ENCODE results near the gene ASB6. TPM values are rescaled to one million over a fixed set of nuclear protein-coding genes. Genes with fewer than 3 reads are reported as not detected.

The ASB6 gene, protein sequence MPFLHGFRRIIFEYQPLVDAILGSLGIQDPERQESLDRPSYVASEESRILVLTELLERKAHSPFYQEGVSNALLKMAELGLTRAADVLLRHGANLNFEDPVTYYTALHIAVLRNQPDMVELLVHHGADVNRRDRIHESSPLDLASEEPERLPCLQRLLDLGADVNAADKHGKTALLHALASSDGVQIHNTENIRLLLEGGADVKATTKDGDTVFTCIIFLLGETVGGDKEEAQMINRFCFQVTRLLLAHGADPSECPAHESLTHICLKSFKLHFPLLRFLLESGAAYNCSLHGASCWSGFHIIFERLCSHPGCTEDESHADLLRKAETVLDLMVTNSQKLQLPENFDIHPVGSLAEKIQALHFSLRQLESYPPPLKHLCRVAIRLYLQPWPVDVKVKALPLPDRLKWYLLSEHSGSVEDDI
- 21.3 TPM for polyA plus RNA-seq (2012; ENCODE audit: insufficient read depth, insufficient read length)

DNA sequence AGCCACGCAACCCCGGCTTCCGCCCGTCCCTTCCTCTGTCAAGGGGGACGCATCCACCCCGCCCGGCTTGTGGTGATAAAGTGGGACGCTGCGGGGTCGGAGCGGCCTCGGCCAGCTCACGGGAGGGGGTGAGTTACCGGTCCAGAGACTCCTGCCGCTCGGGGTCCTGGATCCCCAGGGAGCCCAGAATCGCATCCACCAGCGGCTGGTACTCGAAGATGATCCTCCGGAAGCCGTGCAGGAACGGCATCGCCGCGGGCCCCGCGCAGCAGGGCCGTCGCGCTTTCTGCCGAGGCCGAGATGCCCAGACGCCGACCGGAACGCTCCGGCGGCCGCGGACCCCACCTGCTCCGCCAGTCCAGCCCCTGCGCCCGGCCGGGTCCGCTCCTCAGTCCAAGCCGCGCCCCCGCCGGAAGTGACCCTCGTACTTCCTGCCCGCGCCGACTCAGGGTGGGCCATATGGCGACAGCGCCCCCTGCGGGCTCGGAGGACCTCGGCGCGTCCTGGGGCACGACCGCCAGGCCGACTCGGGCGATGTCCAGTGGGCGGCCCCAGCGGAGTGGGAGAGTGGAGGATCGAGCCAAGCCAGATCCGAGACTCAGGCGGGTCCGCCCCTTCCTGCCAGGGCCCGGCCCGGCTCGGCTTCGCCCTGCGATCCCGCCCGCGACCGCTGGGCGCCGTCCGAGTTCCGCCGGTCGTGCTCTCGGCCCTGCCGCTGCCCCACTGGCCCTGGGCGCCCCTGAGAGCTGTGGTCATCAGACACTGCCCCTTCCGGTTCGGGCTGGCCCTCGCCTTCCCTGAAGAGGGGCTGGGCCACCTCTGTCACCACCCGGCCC lies at the start of gene ASB6:
Gene ASB6 (minus strand): TSS at position 402 of the 836 bp plus-strand sequence. CDS start 152 bp downstream, at position 250.
- peak within 1 kb of the TSS; percentile 88 for H3K4me3 ChIP-seq (ENCODE audit: low read length)
- DNase-seq (ENCODE audit: low read depth, low spot score): peak; percentile 64

DNA sequence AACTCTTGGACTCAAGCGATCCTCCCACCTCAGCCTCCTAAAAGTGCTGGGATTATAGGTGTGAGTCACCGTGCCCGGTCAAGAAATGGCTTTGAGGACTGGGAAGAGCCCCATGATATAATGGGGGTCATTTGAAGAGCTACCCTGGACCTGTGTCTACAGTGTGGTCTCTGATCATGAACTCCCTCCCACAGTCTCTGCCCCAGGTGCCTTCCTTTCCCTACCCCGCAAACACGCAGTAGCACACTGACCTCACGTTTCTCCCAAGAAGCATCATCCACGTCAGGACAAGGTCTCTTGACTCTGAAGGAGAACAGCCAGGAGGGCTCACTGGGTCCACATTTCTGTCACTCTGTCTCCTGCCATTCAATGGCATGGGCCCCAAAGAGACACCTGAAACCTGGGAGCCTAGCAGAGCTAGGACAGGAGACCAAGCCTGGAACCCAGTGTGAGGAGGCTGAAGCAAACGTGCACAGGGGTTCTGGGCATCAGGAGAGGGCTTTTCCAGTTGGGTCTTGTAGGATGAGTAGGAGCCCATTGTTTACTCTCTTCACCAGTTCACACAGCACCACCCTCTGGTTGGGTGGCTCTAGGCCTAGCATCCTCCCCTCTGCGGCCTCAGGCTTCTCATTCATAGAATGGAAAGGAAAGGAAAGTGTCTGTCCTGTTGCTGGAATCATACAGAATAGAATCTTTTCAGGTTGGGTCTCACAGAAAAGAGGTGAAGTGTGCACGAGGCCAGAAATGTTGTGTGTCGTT lies 46.5 kb upstream of the ASB6 start:
- no peak for DNase-seq (ENCODE audit: low read depth, low spot score)
- no peak overlapping the region for H3K4me3 ChIP-seq (ENCODE audit: low read length)

DNA sequence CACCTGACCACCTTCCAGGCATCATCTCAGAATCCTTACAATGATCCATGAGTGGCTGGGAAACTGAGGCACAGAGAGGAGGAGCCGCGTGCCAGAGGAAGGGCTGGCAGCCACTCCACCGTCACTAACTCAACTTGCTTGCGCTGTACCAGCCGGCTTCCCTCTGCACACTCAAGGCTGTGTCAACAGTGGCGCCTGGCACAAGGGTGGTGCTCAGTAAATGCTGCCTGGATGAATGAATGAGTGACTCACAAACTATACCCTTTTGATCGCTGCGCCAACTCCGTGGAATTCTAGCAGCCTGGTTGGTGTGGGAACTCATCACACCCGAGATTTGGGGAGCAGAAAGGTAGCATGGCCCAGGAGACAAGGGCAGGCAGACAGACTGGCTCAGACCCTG lies 45.4 kb upstream of the ASB6 start:
- H3K4me3 ChIP-seq (ENCODE audit: low read length): no peak overlapping the region
- no peak for DNase-seq (ENCODE audit: low read depth, low spot score)

DNA sequence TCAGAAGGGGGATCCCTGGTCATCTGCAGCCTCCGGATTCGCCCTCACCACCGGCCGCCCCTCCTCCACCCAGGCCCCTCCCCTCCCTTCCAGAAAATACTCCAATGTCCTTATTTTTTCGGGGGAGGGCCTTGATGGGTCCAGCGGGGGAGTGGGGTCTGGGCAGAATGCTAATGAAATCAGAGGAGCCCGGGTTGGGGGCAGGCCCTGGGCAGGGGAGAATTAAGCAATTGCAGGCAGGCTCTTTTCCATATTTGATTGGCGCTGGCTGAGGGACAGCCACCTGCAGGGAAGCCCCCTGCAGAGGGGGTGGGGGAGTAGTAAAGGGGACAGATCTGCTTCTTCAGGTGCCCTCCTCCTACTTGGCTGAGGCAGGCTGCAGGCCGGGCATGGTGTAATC lies 44.8 kb upstream of the ASB6 start:
- DNase-seq (ENCODE audit: low read depth, low spot score): no peak
- H3K4me3 ChIP-seq (ENCODE audit: low read length): no peak overlapping the region

DNA sequence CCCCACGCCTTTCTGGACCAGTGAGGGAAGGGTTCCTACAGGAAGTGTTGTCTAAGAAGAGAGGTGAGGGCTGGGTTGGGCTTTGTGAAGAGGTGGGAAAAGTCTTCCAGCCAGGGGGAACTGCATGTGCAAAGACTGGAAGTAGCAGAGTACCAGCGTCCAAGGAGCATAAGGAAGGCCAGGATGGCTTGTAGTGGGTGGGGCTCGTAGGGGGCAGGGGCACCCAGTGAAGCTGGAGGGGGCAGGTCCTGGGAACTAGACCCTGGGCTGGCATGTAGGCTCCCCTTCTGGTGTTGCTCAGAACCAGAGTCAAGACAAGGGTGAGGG lies 43.9 kb upstream of the ASB6 start:
- DNase-seq (ENCODE audit: low read depth, low spot score): no peak
- H3K4me3 ChIP-seq (ENCODE audit: low read length): no peak overlapping the region

DNA sequence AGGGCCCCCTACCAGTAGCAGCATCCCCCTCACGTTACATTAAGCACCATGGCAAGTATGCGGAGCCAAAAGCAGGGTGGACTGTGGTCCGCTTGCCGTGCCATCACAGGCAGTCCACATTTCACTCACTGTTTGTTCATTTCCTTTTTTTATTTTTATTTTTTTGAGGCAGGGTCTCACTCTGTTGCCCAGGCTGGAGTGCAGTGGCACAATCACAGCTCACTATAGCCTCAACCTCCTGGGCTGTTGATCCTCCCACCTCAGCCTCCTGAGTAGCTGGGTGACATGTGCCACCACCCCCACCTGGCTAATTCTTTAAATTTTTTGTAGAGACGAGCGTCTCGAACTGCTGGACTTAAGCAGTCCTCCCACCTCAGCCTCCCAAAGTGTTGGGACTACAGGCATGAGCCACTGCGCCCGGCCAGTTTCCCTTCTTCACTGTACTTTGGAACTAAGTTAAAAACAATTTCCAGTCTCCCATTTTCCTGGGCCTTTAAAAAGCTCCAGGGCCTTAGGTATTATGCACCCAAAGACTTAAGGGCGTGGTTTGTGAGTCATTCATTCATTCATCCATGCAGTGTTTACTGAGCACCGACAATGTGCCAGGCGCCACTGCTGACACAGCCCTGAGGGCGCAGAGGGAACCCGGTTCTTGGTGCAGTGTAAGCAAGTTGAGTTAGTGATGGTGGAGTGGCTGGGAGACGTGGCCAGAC lies 43.4 kb upstream of the ASB6 start:
- no peak for DNase-seq (ENCODE audit: low read depth, low spot score)
- no peak overlapping the region for H3K4me3 ChIP-seq (ENCODE audit: low read length)

DNA sequence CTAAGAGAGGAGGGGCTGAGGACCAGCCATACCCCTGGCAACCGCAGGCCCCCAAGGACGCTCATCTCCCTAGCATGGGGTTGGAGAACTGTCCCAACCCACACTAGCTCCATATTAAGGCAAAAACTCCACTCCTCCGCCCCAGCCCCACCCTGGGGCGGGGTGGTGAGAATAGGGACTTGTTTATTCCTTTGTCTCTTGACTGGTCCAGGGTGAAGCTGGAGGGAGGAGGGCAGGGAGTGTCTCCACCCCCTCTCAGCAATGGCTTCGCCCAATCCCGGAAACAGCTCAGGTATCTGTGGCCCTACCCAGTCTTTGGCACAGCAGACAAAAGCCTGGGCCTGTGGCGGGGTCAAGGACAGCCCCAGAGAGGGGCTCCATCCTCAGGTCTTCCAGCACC lies 40.4 kb upstream of the ASB6 start:
- no peak overlapping the region for H3K4me3 ChIP-seq (ENCODE audit: low read length)
- no peak for DNase-seq (ENCODE audit: low read depth, low spot score)

DNA sequence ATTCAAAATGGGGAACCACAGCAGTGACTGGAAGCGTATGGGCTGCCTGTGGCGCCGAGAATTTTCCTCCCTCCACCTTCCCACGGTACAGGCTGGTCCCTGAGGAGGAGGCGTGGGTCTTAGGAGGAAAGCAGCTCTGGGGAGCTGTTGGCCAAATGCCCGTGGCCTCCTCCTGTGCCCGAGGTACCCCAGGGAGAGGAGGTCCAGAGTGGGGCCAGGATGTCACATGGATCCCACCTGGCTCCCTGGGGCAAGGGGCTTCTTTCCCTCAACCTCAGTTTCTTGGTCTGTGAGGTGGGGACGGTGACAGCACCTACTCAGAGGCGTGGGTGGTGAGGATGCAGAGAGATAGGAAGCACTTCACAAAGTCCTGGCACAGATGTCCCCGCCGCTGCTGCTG lies 40.0 kb upstream of the ASB6 start:
- no peak for DNase-seq (ENCODE audit: low read depth, low spot score)
- no peak overlapping the region for H3K4me3 ChIP-seq (ENCODE audit: low read length)

DNA sequence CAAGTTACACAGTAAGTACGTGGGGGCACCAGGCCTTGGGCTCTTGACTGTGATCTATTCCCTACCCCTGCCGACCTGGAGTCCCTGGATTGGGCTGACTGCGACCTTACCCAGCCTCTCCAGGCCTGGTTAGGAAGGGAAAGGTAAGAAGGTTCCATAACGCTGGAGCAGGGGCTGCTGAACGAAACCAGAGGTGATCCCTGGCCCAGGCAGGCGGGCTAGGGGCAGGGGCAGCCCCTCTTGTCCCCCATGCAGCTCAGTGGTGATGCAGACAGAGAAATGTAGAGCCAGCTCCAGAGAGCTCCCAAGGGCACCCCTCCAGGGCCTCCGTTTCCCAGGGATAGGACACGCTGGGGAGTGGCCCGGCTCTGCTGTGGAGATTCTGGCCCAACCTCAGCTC lies 37.6 kb upstream of the ASB6 start:
- no peak overlapping the region for H3K4me3 ChIP-seq (ENCODE audit: low read length)
- DNase-seq (ENCODE audit: low read depth, low spot score): no peak

DNA sequence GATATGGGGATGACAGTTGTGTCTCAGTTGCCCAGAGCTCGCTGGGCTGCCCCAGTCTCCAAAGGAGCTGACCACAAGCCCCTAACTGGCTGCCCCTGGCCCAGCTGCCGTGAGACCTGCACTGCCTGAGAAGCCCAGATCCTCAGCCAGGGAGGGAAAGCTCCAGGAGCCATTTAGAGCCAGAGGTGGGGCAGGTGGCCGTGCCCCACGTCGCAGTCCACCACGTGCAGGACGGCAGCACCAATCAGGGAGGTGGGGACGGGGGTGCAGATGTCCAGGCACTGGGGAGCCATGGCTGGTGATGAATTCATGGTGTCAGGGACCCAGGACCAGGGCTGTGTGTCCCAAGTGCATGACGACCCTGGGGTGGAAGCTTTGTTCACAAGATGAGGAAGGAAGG lies 36.9 kb upstream of the ASB6 start:
- no peak overlapping the region for H3K4me3 ChIP-seq (ENCODE audit: low read length)
- no peak for DNase-seq (ENCODE audit: low read depth, low spot score)

DNA sequence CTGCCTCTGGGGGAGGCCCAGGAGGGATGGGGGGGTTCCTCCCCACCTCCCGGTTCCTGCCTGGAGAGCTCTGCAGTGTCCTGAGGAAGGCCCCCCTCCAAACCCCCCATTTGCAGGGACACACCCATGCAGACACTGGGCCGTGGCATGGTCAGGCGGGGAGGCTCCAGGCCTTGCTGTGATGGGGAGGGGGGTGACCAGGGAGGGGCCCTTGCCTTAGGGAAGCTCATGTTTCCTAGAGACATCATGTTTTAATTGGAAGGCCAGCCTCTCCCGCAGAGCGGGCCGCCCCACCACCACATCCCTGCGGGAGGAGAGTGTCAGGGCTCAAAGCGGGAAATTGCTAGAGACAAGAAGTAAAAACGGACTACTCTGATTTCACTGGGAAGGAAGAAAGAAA lies 35.5 kb upstream of the ASB6 start:
- H3K4me3 ChIP-seq (ENCODE audit: low read length): no peak overlapping the region
- DNase-seq (ENCODE audit: low read depth, low spot score): no peak

DNA sequence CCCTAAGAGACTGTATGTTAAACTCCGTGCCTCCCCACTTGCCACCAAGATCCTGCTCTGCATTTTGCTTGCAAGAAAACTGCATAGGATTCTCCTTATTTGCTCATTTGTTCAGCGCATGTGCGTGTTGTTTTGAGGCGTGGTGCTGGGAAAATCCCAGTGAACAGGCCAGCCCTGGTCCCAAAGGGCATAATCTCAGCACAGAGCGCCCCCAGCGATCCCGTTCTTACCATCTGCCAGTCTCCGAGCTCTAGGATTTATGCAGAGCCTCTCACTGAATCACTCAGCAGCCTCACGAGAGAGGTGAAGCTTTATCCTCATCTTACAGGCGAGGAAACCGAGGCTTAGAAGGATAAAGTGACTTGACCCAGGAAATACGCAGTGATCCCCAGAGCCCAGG lies 35.0 kb upstream of the ASB6 start:
- DNase-seq (ENCODE audit: low read depth, low spot score): no peak
- no peak overlapping the region for H3K4me3 ChIP-seq (ENCODE audit: low read length)

DNA sequence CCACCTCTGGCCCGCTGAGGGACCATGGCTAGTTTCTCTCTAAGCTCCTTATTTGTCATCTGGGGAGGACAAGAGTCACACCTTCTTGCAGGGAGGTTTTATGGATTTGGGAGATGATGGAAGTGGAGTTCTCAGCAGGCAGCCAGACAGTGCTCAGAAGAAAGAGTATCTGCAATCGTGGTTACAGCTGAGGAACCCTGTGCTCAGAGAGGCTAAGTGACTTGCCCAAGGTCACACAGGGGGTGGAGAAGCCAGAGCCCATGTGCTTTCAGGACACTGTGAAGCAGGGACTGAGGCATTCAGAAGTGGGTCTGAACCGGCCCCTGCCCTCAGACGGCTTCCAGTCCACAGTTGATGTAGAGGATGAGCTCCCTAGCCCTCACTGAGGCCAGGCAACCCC lies 34.3 kb upstream of the ASB6 start:
- no peak for DNase-seq (ENCODE audit: low read depth, low spot score)
- no peak overlapping the region for H3K4me3 ChIP-seq (ENCODE audit: low read length)

DNA sequence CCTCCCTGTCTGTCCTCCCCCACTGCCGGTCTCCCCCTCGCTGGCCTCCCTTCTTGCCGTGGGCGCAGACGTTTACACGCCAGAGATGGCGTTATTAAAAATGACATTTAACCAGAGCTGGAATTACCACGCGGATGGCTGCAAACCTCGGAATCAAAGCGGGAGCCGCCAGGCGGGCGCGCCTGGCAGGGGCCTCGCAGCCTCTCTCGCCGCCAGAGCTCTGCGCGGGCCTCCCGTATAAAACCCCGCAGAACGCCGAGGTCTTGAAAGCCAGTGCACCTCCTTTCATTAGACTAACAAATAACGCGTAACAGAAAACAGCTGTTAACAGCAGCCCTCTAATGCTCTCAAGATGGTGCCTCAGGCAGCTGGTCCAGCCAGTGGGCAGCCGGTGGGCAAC lies 33.7 kb upstream of the ASB6 start:
- DNase-seq (ENCODE audit: low read depth, low spot score): no peak
- no peak overlapping the region for H3K4me3 ChIP-seq (ENCODE audit: low read length)

DNA sequence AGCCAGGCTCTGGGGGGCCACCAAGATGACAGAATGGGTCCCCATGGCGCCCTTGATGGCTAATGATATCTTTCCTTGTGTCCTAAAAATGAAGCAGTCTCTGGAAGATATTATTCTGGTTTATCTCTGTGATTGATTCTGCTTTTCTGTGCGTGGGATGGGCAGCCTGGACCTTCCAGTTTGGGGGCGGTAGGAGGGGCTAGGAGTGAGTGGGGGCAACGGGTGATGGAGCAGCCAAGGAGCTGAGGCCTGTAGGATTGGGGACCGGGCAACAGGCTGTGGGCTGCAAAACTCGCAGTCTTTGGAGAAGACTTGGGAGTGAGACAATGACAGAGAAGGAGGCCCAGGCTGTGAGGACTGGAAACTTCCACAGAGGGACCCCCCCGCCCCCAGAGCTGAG lies 32.3 kb upstream of the ASB6 start:
- DNase-seq (ENCODE audit: low read depth, low spot score): no peak
- H3K4me3 ChIP-seq (ENCODE audit: low read length): no peak overlapping the region

DNA sequence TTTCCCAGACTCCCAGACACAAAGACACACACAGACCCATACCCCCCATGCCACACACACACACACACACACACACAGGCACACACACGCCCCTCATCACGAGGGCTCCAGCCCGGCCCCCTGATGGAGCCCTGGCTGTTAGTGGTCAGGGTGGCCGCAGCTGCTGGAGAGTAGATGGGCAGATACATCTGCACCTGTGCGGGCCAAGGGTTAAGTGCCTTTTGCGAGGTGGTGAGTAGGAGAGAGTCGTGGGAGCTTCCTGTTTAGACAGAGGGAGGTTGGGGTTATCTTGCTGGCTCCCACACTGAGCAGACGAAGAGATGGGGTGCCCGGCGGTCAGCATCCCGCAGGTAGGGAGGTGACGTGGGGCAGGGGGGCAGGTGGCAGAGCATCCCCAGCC lies 31.7 kb upstream of the ASB6 start:
- DNase-seq (ENCODE audit: low read depth, low spot score): no peak
- H3K4me3 ChIP-seq (ENCODE audit: low read length): no peak overlapping the region

DNA sequence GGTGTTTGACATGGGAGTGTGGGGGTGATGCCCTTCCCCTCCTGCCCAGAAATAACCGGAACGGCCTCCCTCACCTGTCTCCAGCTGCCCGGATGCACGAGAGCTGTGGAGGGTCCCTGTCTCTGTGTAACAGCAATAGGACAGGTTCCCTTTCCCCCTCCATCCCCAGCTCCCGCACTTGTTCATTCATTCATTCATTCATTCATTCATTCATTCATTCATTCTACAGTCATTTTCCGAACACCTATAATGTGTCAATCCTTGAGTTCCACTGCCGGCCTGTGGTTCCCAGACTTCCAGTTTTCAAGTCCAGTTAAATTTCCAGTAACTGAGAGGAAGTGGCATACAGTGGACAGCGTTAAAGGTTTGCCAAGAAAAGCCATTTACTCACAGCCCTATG lies 30.8 kb upstream of the ASB6 start:
- H3K4me3 ChIP-seq (ENCODE audit: low read length): no peak overlapping the region
- DNase-seq (ENCODE audit: low read depth, low spot score): no peak

DNA sequence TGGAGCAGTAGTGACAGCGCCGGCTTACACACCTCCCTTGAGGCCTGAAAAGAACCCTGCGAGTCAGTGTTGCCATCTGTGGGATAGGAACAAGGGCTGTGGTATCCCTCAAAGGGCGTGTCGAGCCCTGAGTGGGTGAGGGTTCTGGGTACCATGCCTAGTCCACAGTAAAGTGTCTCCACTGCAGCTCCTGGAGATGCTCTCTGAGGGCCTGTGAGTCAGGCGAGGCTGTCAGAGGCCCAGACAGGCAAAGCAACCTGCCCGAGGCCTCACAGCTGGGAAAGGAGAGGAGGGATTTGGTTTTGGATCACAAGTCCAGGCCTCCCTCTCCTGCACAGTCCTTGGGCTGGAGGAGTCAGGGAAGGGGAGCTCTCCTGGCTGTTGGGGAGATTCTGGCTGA lies 29.6 kb upstream of the ASB6 start:
- H3K4me3 ChIP-seq (ENCODE audit: low read length): no peak overlapping the region
- DNase-seq (ENCODE audit: low read depth, low spot score): no peak

DNA sequence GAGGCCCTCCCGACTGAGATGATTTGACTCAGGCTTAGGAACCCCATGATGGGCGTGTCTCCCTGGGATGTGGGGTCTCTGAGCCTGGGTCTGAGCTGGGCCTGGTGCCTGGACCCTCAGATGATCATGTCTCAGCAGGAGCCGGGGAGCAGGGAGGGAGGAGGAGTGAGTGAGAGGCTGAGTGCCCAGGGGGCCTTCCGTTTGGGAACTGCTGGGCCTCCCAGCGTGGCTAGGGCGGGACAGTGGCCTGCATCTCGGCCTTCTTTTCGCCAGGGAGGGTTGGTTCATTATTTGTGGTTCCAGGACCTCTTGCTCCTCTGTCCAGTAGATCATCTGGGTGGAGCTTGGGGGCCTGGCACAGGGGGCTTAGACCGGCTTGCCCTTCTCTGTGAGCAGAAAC lies 29.1 kb upstream of the ASB6 start:
- DNase-seq (ENCODE audit: low read depth, low spot score): no peak
- no peak overlapping the region for H3K4me3 ChIP-seq (ENCODE audit: low read length)

Measured in Jurkat, Clone E6-1 (cell line).